GM12891 (cell line): ENCODE results near the gene SDF4.

ENCODE experiments used
- POLR2A ChIP-seq: IDR thresholded peaks from 2 replicates; pipeline ENCODE4 v1.6.1; 2011; ENCODE audit warnings: low read depth, low read length, control low read depth
- POLR2AphosphoS5 ChIP-seq: IDR thresholded peaks from 2 replicates; pipeline ENCODE4 v1.6.1; 2011; ENCODE audit warnings: low read depth, low read length, control low read depth

DNA sequence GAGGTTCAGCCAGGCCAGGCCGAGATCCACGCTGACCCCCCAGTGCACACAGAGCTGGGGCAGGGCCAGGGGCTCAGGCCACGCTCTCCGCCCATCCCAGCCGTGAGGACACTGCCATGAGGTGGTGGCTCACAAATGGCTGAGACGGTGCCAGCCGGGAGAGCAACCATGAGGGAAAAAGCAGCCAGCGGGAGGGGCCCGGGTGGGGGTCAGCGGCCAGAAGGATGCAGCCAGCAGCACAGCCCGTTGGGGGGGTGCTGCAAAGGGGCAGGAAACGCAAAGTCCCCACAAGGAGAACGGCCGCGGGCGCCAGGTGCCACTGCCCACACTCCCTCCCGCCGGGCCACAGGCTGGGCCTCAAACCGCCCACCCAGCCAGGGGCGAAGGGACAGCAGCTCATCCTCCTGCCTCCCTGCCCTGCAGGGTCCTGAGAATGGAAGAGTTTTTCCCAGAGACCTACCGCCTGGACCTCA is 49.8 kb downstream of the SDF4 start:
- TF ChIP-seq POLR2A (no peak), POLR2AphosphoS5 (no peak)
